DND-41 (cell line): ENCODE results near the gene USP48.

Experiments used
- ATAC-seq: fragments of 200-7000 bp; cut with Tn5 transposase; 3 replicates; pipeline ENCODE4 v1.9.1; 2021; ENCODE audit warnings: low read depth; ENCODE audit not compliant: insufficient read depth
- DNase-seq: peaks from one replicate; pipeline ENCODE4 v3.0.0-alpha.2; 2020
- H2AFZ ChIP-seq: 2 replicates; pipeline ENCODE4 v1.6.0; 2012; ENCODE audit warnings: low read depth, low read length
- H3K27ac ChIP-seq: 2 replicates; pipeline ENCODE4 v1.5.1; 2012; ENCODE audit warnings: low read length, inconsistent platforms
- H3K27me3 ChIP-seq: fragments of 200-600 bp; sonication (generic); 2 replicates; pipeline ENCODE4 v1.6.0; 2012; ENCODE audit warnings: low read length, mild to moderate bottlenecking, inconsistent platforms; ENCODE audit not compliant: insufficient read depth, poor library complexity
- H3K36me3 ChIP-seq: 2 replicates; pipeline ENCODE4 v1.5.1; 2012; ENCODE audit warnings: low read length, inconsistent platforms; ENCODE audit not compliant: insufficient read depth
- H3K4me1 ChIP-seq: 2 replicates; pipeline ENCODE4 v1.5.1; 2012; ENCODE audit warnings: mild to moderate bottlenecking, low read length; ENCODE audit not compliant: insufficient read depth
- H3K4me2 ChIP-seq: 2 replicates; pipeline ENCODE4 v1.6.0; 2012; ENCODE audit warnings: mild to moderate bottlenecking, moderate library complexity, low read length, inconsistent platforms; ENCODE audit not compliant: insufficient read depth
- H3K4me3 ChIP-seq, 2 experiments: fragments of 200-600 bp in 1 of 2; shearing (Covaris generic) in 1 of 2; 2 replicates each; pipeline ENCODE4 v1.5.1; 2012 to 2016; ENCODE audit warnings: inconsistent platforms in 2 of 2, low read length in 2 of 2, mild to moderate bottlenecking in 2 of 2, low read depth in 1 of 2, moderate library complexity in 1 of 2
- H3K79me2 ChIP-seq: 2 replicates; pipeline ENCODE4 v1.6.0; 2012; ENCODE audit warnings: low read length, inconsistent platforms; ENCODE audit not compliant: insufficient read depth
- H3K9ac ChIP-seq: 2 replicates; pipeline ENCODE4 v1.6.0; 2012; ENCODE audit warnings: low read depth, mild to moderate bottlenecking, inconsistent platforms, low read length, moderate library complexity
- H3K9me3 ChIP-seq: 2 replicates; pipeline ENCODE4 v1.5.1; 2012; ENCODE audit warnings: low read length, moderate library complexity, mild to moderate bottlenecking, inconsistent platforms; ENCODE audit not compliant: insufficient read depth, severe bottlenecking
- H4K20me1 ChIP-seq: 2 replicates; pipeline ENCODE4 v1.6.0; 2012; ENCODE audit warnings: low read length; ENCODE audit not compliant: insufficient read depth
- EZH2 ChIP-seq: IDR thresholded peaks from 3 replicates; pipeline ENCODE4 v1.6.1; 2012; ENCODE audit warnings: borderline replicate concordance, low read depth, mild to moderate bottlenecking, moderate library complexity, low read length, inconsistent platforms; ENCODE audit not compliant: severe bottlenecking
- TF ChIP-seq, protein P1 (sequence below): IDR thresholded peaks from 2 replicates; pipeline ENCODE4 v1.5.1; 2012; ENCODE audit warnings: borderline replicate concordance, low read length, moderate library complexity, mild to moderate bottlenecking; ENCODE audit not compliant: poor library complexity, severe bottlenecking; ENCODE audit errors: extremely low read depth

USP48 gene

GRCh38 chr1:21638531-21639341 is 144.2 kb downstream of the USP48 start:
- Histone ChIP-seq H4K20me1 (peaks cover 11% of the 10 kb centered on the region), H3K9me3 (no peaks in the 10 kb centered on the region), H3K4me1 (no peaks in the 10 kb centered on the region), H3K27me3 (no peaks in the 10 kb centered on the region), H3K4me2 (no peak overlapping the region), H3K36me3 (no peaks in the 10 kb centered on the region), H3K27ac (no peak overlapping the region), H3K79me2 (no peaks in the 10 kb centered on the region), H2AFZ (no peak overlapping the region), H3K4me3 (no peak overlapping the region), H3K9ac (no peak overlapping the region)
- DNase-seq = no peak
- no peak for TF ChIP-seq EZH2
- TF ChIP-seq, protein P1, sequence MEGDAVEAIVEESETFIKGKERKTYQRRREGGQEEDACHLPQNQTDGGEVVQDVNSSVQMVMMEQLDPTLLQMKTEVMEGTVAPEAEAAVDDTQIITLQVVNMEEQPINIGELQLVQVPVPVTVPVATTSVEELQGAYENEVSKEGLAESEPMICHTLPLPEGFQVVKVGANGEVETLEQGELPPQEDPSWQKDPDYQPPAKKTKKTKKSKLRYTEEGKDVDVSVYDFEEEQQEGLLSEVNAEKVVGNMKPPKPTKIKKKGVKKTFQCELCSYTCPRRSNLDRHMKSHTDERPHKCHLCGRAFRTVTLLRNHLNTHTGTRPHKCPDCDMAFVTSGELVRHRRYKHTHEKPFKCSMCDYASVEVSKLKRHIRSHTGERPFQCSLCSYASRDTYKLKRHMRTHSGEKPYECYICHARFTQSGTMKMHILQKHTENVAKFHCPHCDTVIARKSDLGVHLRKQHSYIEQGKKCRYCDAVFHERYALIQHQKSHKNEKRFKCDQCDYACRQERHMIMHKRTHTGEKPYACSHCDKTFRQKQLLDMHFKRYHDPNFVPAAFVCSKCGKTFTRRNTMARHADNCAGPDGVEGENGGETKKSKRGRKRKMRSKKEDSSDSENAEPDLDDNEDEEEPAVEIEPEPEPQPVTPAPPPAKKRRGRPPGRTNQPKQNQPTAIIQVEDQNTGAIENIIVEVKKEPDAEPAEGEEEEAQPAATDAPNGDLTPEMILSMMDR = no peak
- no peak for ATAC-seq

DNA sequence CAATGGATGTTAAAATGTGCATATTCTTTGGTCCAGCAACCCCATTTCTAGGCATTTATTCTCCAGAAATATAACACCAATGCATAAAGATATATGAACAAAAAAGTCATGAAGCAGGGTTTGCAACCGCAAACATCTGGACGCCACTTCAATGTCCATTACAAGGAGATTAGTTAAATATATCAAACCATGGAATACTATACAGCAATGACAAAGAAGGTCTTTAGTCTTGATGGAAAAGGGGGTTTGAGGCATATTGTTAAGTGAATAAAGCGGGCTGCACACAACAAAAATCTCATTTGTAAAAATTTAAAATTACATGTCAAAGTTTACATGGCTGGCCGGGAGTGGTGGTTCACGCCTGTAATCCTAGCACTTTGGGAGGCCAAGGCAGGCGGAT is 145.4 kb downstream of the USP48 start:
- TF ChIP-seq, protein P1 = no peak
- TF ChIP-seq EZH2 = no peak
- Histone ChIP-seq H4K20me1 (peaks cover 9% of the 10 kb centered on the region), H3K4me2 (no peak overlapping the region), H3K4me3 (no peak overlapping the region), H3K9me3 (no peaks in the 10 kb centered on the region), H3K9ac (no peak overlapping the region), H3K79me2 (no peaks in the 10 kb centered on the region), H3K36me3 (no peaks in the 10 kb centered on the region), H3K27ac (no peak overlapping the region), H3K27me3 (no peaks in the 10 kb centered on the region), H2AFZ (no peak overlapping the region), H3K4me1 (peaks cover 1% of the 10 kb centered on the region; the same call in 1 of the 2 replicates)
- DNase-seq (no peak), ATAC-seq (no peak)

DNA sequence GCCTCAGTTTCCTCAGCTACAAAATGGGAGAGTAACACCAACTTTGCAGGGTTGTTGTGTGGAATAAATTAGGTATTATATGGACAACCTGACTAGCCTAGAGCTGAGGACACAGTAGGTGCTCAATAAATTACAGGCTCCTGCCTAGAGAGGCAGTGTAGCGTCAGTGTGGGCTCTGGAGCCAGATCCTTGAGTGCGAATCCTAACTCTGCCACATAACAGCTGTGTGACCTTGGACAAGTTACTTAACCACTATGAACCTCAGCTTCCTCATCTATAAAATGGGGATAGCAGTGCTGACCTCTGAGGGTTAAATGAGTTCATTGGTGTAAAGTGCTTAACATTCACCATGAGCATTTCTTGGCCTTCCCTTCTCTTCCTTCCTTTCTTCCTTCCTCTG is 146.9 kb downstream of the USP48 start:
- Histone ChIP-seq H3K9me3 (no peaks in the 10 kb centered on the region), H3K4me1 (peaks cover 7% of the 10 kb centered on the region; the same call in 1 of the 2 replicates), H4K20me1 (peaks cover 12% of the 10 kb centered on the region), H3K4me2 (no peak overlapping the region), H3K9ac (no peak overlapping the region), H3K27ac (no peak overlapping the region), H3K36me3 (no peaks in the 10 kb centered on the region), H3K79me2 (no peaks in the 10 kb centered on the region), H3K4me3 (no peak overlapping the region), H3K27me3 (no peaks in the 10 kb centered on the region), H2AFZ (no peak overlapping the region)
- TF ChIP-seq EZH2 = no peak
- TF ChIP-seq, protein P1 = no peak
- DNase-seq (no peak), ATAC-seq (no peak)
